T-helper 17 cell (primary cell): ENCODE data around the gene NTN4. TPM values are rescaled to one million over a fixed set of nuclear protein-coding genes. Genes with fewer than 3 reads are reported as not detected.
"Not testable (repeated sequence)": the region's sequence is repeated elsewhere in the genome, so short reads cannot be mapped to it uniquely, and the experiment has no call there.

Experiments used
- ATAC-seq: fragments of 150-1000 bp; cut with Tn5 transposase; 2 replicates; pipeline ENCODE4 v1.10.0; 2021; ENCODE audit warnings: mild to moderate bottlenecking, moderate library complexity
- DNase-seq, 3 donors: peaks; one replicate each; pipeline versions ENCODE4 v3.0.0 to v3.0.0-alpha.2; 2020 to 2021
- H3K9me3 ChIP-seq: one replicate; pipeline ENCODE4 v1.7.0; 2013; ENCODE audit warnings: low read length, mild to moderate bottlenecking; ENCODE audit not compliant: control insufficient read depth, poor library complexity, severe bottlenecking
- H3K27ac Mint-ChIP-seq: one replicate; pipeline ENCODE4 v1.8.0; 2022; ENCODE audit warnings: mild to moderate bottlenecking, moderate library complexity, mixed read lengths
- H3K27me3 Mint-ChIP-seq: one replicate; pipeline ENCODE4 v1.8.0; 2022; ENCODE audit warnings: mixed read lengths
- H3K36me3 Mint-ChIP-seq: one replicate; pipeline ENCODE4 v1.8.0; 2022; ENCODE audit warnings: low read depth, mixed read lengths
- H3K4me1 Mint-ChIP-seq: one replicate; pipeline ENCODE4 v1.8.0; 2022; ENCODE audit warnings: mild to moderate bottlenecking, mixed read lengths
- H3K4me3 Mint-ChIP-seq: one replicate; pipeline ENCODE4 v1.8.0; 2022; ENCODE audit warnings: mild to moderate bottlenecking, moderate library complexity, mixed read lengths
- total RNA-seq, 4 donors: library from RNA in 2 of 4; stranded (reverse) in 2 of 4; gene quantifications; one replicate each; pipeline ENCODE4 v1.2.3 and lab custom pipeline; 2022 to 2026

The NTN4 gene
- total RNA-seq, 2 donors from 2014 or later, result 4.8 to 7.6 TPM

- DNase-seq (no peak), ATAC-seq (no peak)
- no peaks in the 10 kb centered on the region for H3K9me3 ChIP-seq
- Mint-ChIP-seq H3K4me3 (no peak overlapping the region), H3K36me3 (no peaks in the 10 kb centered on the region), H3K27ac (no peak overlapping the region), H3K4me1 (peaks cover 2% of the 10 kb centered on the region), H3K27me3 (no peaks in the 10 kb centered on the region)
These were observed 115.9 kb downstream of the NTN4 start for GRCh38 chr12:95674631-95675030.

GRCh38 chr12:95674163-95674562 is 116.4 kb downstream of the NTN4 start:
- H3K27ac Mint-ChIP-seq, result no peak overlapping the region
- DNase-seq (no peak), ATAC-seq (no peak)
- H3K36me3 Mint-ChIP-seq, result no peaks in the 10 kb centered on the region
- H3K4me1 Mint-ChIP-seq, result peaks cover 2% of the 10 kb centered on the region
- no peaks in the 10 kb centered on the region for H3K9me3 ChIP-seq
- no peak overlapping the region for H3K4me3 Mint-ChIP-seq
- no peaks in the 10 kb centered on the region for H3K27me3 Mint-ChIP-seq

GRCh38 chr12:95673576-95673975 is 117.0 kb downstream of the NTN4 start:
- Mint-ChIP-seq H3K36me3 (no peaks in the 10 kb centered on the region), H3K4me3 (no peak overlapping the region), H3K27ac (no peak overlapping the region), H3K27me3 (no peaks in the 10 kb centered on the region), H3K4me1 (peaks cover 2% of the 10 kb centered on the region)
- DNase-seq (no peak), ATAC-seq (no peak)
- no peaks in the 10 kb centered on the region for H3K9me3 ChIP-seq

- H3K36me3 Mint-ChIP-seq, result no peaks in the 10 kb centered on the region
- no peaks in the 10 kb centered on the region for H3K27me3 Mint-ChIP-seq
- DNase-seq, result no peak
- H3K4me3 Mint-ChIP-seq, result no peak overlapping the region
- peaks cover 2% of the 10 kb centered on the region for H3K4me1 Mint-ChIP-seq
- no peak overlapping the region for H3K27ac Mint-ChIP-seq
- H3K9me3 ChIP-seq, result no peaks in the 10 kb centered on the region
- no peak for ATAC-seq
These were observed 118.4 kb downstream of the NTN4 start for GRCh38 chr12:95672166-95672565.

GRCh38 chr12:95671265-95671664 is 119.3 kb downstream of the NTN4 start:
- H3K4me3 Mint-ChIP-seq, result no peak overlapping the region
- H3K27me3 Mint-ChIP-seq, result no peaks in the 10 kb centered on the region
- no peak for ATAC-seq
- peaks cover 2% of the 10 kb centered on the region for H3K4me1 Mint-ChIP-seq
- H3K36me3 Mint-ChIP-seq, result no peaks in the 10 kb centered on the region
- no peak for DNase-seq
- H3K9me3 ChIP-seq, result no peaks in the 10 kb centered on the region
- no peak overlapping the region for H3K27ac Mint-ChIP-seq

- Mint-ChIP-seq H3K4me1 (no peaks in the 10 kb centered on the region), H3K4me3 (no peak overlapping the region), H3K27me3 (peaks cover 8% of the 10 kb centered on the region), H3K27ac (no peak overlapping the region), H3K36me3 (no peaks in the 10 kb centered on the region)
- DNase-seq (no peak), ATAC-seq (no peak)
- no peaks in the 10 kb centered on the region for H3K9me3 ChIP-seq
These were observed 127.0 kb downstream of the NTN4 start for GRCh38 chr12:95663525-95663924.

- H3K27me3 Mint-ChIP-seq, result peaks cover 12% of the 10 kb centered on the region
- no peaks in the 10 kb centered on the region for H3K36me3 Mint-ChIP-seq
- DNase-seq (no peak), ATAC-seq (no peak)
- no peak overlapping the region for H3K27ac Mint-ChIP-seq
- no peaks in the 10 kb centered on the region for H3K4me1 Mint-ChIP-seq
- H3K9me3 ChIP-seq, result no peaks in the 10 kb centered on the region
- no peak overlapping the region for H3K4me3 Mint-ChIP-seq
These were observed 129.2 kb downstream of the NTN4 start for GRCh38 chr12:95661360-95661759.

- no peak overlapping the region for H3K4me3 Mint-ChIP-seq
- no peaks in the 10 kb centered on the region for H3K9me3 ChIP-seq
- DNase-seq, result no peak
- ATAC-seq, result no peak
- H3K27ac Mint-ChIP-seq, result no peak overlapping the region
- H3K36me3 Mint-ChIP-seq, result no peaks in the 10 kb centered on the region
- H3K27me3 Mint-ChIP-seq, result peaks cover 12% of the 10 kb centered on the region
- no peaks in the 10 kb centered on the region for H3K4me1 Mint-ChIP-seq
These were observed 132.2 kb downstream of the NTN4 start for GRCh38 chr12:95658386-95658785.

GRCh38 chr12:95654665-95655064 is 135.9 kb downstream of the NTN4 start:
- ATAC-seq, H3K36me3 Mint-ChIP-seq, DNase-seq, H3K9me3 ChIP-seq, H3K4me1 Mint-ChIP-seq: not testable (repeated sequence)
- Mint-ChIP-seq H3K27me3 (peaks cover 19% of the 10 kb centered on the region), H3K4me3 (peak overlapping the region; percentile 3), H3K27ac (peak overlapping the region; percentile 21)

- no peak for DNase-seq
- Mint-ChIP-seq H3K4me1 (no peaks in the 10 kb centered on the region), H3K27ac (peak overlapping the region; percentile 21), H3K27me3 (peaks cover 19% of the 10 kb centered on the region), H3K36me3 (no peaks in the 10 kb centered on the region), H3K4me3 (peak overlapping the region; percentile 3)
- no peaks in the 10 kb centered on the region for H3K9me3 ChIP-seq
- ATAC-seq, result peak; percentile 36
These were observed 136.6 kb downstream of the NTN4 start for GRCh38 chr12:95653771-95654546.

- H3K4me1 Mint-ChIP-seq, result no peaks in the 10 kb centered on the region
- no peak for ATAC-seq
These were observed 138.9 kb downstream of the NTN4 start for GRCh38 chr12:95651681-95652080.

GRCh38 chr12:95648990-95649791 is 141.4 kb downstream of the NTN4 start:
- no peak overlapping the region for H3K4me3 Mint-ChIP-seq
- no peaks in the 10 kb centered on the region for H3K36me3 Mint-ChIP-seq
- no peaks in the 10 kb centered on the region for H3K4me1 Mint-ChIP-seq
- H3K27me3 Mint-ChIP-seq, result peaks cover 28% of the 10 kb centered on the region
- H3K27ac Mint-ChIP-seq, result no peak overlapping the region
- no peaks in the 10 kb centered on the region for H3K9me3 ChIP-seq
- DNase-seq, result no peak
- no peak for ATAC-seq

More at GRCh38 chr12:95651681-95652080, 138.9 kb downstream of the NTN4 start:
- H3K27ac Mint-ChIP-seq, result no peak overlapping the region
- H3K36me3 Mint-ChIP-seq, result no peaks in the 10 kb centered on the region
- H3K4me3 Mint-ChIP-seq, result no peak overlapping the region
- no peaks in the 10 kb centered on the region for H3K9me3 ChIP-seq
- peaks cover 21% of the 10 kb centered on the region for H3K27me3 Mint-ChIP-seq
- no peak for DNase-seq

GRCh38 chr12:95646781-95647190 is 143.8 kb downstream of the NTN4 start:
- Mint-ChIP-seq H3K27me3 (peaks cover 28% of the 10 kb centered on the region), H3K4me3 (no peak overlapping the region), H3K4me1 (peaks cover 5% of the 10 kb centered on the region), H3K27ac (no peak overlapping the region), H3K36me3 (no peaks in the 10 kb centered on the region)
- H3K9me3 ChIP-seq, result no peaks in the 10 kb centered on the region
- ATAC-seq (no peak), DNase-seq (no peak)
